MM.1S (cell line): ENCODE data around the gene CCDC127.
"Not testable (repeated sequence)": the region's sequence is repeated elsewhere in the genome, so short reads cannot be mapped to it uniquely, and the experiment has no call there.

Source experiments
- DNase-seq: peaks from one replicate; pipeline ENCODE4 v3.0.0-alpha.2; 2015
- H2AFZ ChIP-seq: fragments of 300-600 bp; sonication (generic); 2 replicates; pipeline ENCODE4 v1.6.0; 2016; ENCODE audit warnings: antibody characterized with exemption, low read length
- H3F3A ChIP-seq: fragments of 300-600 bp; sonication (generic); 2 replicates; pipeline ENCODE4 v1.6.1; 2016; ENCODE audit warnings: mild to moderate bottlenecking, antibody characterized with exemption, low read length, moderate library complexity, mixed read lengths; ENCODE audit not compliant: insufficient read depth
- H3K27ac ChIP-seq: fragments of 300-600 bp; sonication (generic); 2 replicates; pipeline ENCODE4 v1.5.1; 2016; ENCODE audit warnings: mild to moderate bottlenecking, low read length
- H3K27me3 ChIP-seq: fragments of 300-600 bp; sonication (generic); replicated peaks from 2 replicates; pipeline ENCODE4 v1.6.0; 2016; ENCODE audit warnings: low read length; ENCODE audit not compliant: insufficient read depth
- H3K36me3 ChIP-seq: fragments of 300-600 bp; sonication (generic); replicated peaks from 2 replicates; pipeline ENCODE4 v1.6.1; 2016; ENCODE audit warnings: mild to moderate bottlenecking, low read length, mixed read lengths; ENCODE audit not compliant: insufficient read depth
- H3K4me1 ChIP-seq: fragments of 300-600 bp; sonication (generic); 2 replicates; pipeline ENCODE4 v1.6.1; 2016; ENCODE audit warnings: low read length, mixed read lengths
- H3K4me2 ChIP-seq: fragments of 300-600 bp; sonication (generic); 2 replicates; pipeline ENCODE4 v1.6.0; 2016; ENCODE audit warnings: low read depth, low read length
- H3K4me3 ChIP-seq: fragments of 300-600 bp; sonication (generic); 2 replicates; pipeline ENCODE4 v1.5.1; 2016; ENCODE audit warnings: low read length, mixed read lengths
- H3K79me2 ChIP-seq: fragments of 300-600 bp; sonication (generic); 2 replicates; pipeline ENCODE4 v1.6.1; 2016; ENCODE audit warnings: mixed run types, low read length, mixed read lengths
- H3K9ac ChIP-seq: fragments of 300-600 bp; sonication (generic); 2 replicates; pipeline ENCODE4 v1.6.1; 2016; ENCODE audit warnings: low read length, mixed read lengths
- H3K9me2 ChIP-seq: fragments of 300-600 bp; sonication (generic); replicated peaks from 2 replicates; pipeline ENCODE4 v1.6.1; 2016; ENCODE audit warnings: mild to moderate bottlenecking, low read length, mixed read lengths; ENCODE audit not compliant: insufficient read depth
- H3K9me3 ChIP-seq: fragments of 300-600 bp; sonication (generic); replicated peaks from 2 replicates; pipeline ENCODE4 v1.6.1; 2016; ENCODE audit warnings: mild to moderate bottlenecking, low read length, mixed read lengths; ENCODE audit not compliant: insufficient read depth
- H4K20me1 ChIP-seq: fragments of 300-600 bp; sonication (generic); 2 replicates; pipeline ENCODE4 v1.6.1; 2016; ENCODE audit warnings: mild to moderate bottlenecking, low read length, moderate library complexity, mixed read lengths; ENCODE audit not compliant: insufficient read depth
- EZH2 ChIP-seq: fragments of 300-600 bp; sonication (generic); optimal IDR thresholded peaks from 2 replicates; pipeline ENCODE3; 2017; ENCODE audit warnings: low read depth, mild to moderate bottlenecking, antibody characterized with exemption, low read length, mixed read lengths
- EZH2phosphoT487 ChIP-seq: fragments of 300-600 bp; sonication (generic); IDR thresholded peaks from 2 replicates; pipeline ENCODE4 v1.6.1; 2018; ENCODE audit warnings: antibody characterized with exemption, low read length
- TF ChIP-seq, protein P1 (sequence below): fragments of 300-600 bp; sonication (generic); IDR thresholded peaks from 2 replicates; pipeline ENCODE4 v1.5.1; 2016; ENCODE audit warnings: antibody characterized with exemption, low read length, mixed read lengths

Gene CCDC127

DNA sequence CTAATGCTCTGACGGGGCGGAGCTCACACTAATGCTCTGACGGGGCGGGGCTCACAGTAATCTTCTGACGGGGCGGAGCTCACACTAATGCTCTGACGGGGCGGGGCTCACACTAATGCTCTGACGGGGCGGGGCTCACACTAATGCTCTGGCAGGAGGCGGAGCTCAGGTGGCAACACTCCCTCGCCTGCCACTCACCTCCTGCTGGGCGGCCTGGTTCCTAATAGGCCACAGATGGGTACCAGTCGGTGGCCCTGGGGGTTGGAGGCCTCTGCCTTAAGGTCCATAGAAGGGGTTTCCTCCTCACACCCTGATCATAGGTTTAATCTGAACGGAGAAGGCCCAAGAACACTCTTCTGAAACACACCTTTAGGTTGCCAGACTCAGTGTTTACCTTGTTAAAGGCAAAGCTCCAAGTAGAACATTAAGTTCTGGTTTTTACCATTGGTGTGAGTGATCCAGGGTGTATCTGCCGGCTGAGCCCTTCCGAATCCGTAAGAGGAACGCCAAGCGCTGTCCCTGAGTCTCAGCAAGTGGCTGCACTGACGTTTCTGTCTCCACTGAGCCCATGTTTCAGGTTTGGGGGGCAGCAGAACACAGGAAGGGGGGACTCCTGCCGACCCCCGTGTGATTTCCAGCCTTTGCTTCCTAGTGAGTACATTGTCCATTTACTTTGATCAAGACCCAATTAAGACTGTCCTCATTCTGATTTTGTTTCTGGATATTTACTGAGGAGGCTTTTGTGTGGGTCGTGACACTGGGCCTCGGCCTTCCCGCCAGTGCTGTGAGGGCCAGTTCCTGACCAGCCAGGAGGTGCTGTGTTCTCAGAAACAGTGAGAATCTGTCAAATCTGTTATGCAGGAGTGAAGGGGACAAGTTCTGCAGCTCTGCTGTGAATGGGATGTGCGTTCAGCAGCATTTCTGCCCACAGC lies 51.2 kb downstream of the CCDC127 start:
- no peaks in the 10 kb centered on the region for H3K4me1 ChIP-seq
- H3K9ac ChIP-seq, result no peak overlapping the region
- no peak overlapping the region for H3K4me2 ChIP-seq
- H3F3A ChIP-seq, result no peaks in the 10 kb centered on the region
- TF ChIP-seq, protein P1, sequence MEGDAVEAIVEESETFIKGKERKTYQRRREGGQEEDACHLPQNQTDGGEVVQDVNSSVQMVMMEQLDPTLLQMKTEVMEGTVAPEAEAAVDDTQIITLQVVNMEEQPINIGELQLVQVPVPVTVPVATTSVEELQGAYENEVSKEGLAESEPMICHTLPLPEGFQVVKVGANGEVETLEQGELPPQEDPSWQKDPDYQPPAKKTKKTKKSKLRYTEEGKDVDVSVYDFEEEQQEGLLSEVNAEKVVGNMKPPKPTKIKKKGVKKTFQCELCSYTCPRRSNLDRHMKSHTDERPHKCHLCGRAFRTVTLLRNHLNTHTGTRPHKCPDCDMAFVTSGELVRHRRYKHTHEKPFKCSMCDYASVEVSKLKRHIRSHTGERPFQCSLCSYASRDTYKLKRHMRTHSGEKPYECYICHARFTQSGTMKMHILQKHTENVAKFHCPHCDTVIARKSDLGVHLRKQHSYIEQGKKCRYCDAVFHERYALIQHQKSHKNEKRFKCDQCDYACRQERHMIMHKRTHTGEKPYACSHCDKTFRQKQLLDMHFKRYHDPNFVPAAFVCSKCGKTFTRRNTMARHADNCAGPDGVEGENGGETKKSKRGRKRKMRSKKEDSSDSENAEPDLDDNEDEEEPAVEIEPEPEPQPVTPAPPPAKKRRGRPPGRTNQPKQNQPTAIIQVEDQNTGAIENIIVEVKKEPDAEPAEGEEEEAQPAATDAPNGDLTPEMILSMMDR, result no peak
- no peak for TF ChIP-seq EZH2phosphoT487
- TF ChIP-seq EZH2, result no peak
- H3K27ac ChIP-seq, result no peak overlapping the region
- no peaks in the 10 kb centered on the region for H3K79me2 ChIP-seq
- peaks cover 27% of the 10 kb centered on the region; the same call in 1 of the 2 replicates for H3K27me3 ChIP-seq
- H4K20me1 ChIP-seq, result no peaks in the 10 kb centered on the region
- H3K4me3 ChIP-seq, result no peak overlapping the region
- no peaks in the 10 kb centered on the region for H3K36me3 ChIP-seq
- H3K9me2 ChIP-seq, result no peaks in the 10 kb centered on the region
- H2AFZ ChIP-seq, result no peak overlapping the region
- no peaks in the 10 kb centered on the region for H3K9me3 ChIP-seq
- DNase-seq, result no peak

DNA sequence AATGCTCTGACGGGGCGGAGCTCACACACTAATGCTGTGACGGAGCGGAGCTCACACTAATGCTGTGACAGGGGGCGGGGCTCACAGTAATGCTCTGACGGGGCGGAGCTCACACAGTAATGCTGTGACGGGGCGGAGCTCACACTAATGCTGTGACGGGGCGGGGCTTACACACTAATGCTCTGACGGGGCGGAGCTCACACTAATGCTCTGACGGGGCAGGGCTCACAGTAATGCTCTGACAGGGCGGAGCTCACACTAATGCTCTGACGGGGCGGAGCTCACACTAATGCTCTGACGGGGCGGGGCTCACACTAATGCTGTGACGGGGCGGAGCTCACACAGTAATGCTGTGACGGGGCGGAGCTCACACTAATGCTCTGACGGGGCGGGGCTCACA lies 53.2 kb downstream of the CCDC127 start:
- H4K20me1 ChIP-seq, H3K79me2 ChIP-seq, DNase-seq, H2AFZ ChIP-seq, H3K9me3 ChIP-seq, H3F3A ChIP-seq, H3K4me3 ChIP-seq, H3K4me2 ChIP-seq, H3K9ac ChIP-seq, H3K4me1 ChIP-seq, H3K9me2 ChIP-seq, H3K36me3 ChIP-seq, H3K27ac ChIP-seq: not testable (repeated sequence)
- peaks cover 43% of the 10 kb centered on the region for H3K27me3 ChIP-seq

DNA sequence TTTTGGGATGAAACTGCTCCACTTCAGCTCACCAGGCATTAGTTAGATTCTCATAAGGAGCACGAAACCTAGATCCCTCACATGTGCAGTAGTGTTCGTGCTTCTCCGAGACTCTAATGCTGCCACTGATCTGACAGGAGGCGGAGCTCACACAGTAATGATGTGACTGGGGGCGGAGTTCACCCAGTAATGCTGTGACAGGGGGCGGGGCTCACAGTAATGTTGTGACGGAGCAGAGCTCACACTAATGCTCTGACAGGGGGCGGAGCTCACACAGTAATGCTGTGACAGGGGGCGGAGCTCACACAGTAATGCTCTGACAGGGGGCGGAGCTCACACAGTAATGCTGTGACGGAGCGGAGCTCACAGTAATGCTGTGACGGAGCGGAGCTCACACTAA lies 53.7 kb downstream of the CCDC127 start:
- Histone ChIP-seq H4K20me1 (no peaks in the 10 kb centered on the region), H3K36me3 (no peaks in the 10 kb centered on the region), H3K9me3 (no peaks in the 10 kb centered on the region), H3K4me2 (no peak overlapping the region), H3K9ac (no peak overlapping the region), H3F3A (no peaks in the 10 kb centered on the region), H3K9me2 (no peaks in the 10 kb centered on the region), H3K79me2 (no peaks in the 10 kb centered on the region), H3K4me3 (no peak overlapping the region), H3K27ac (no peak overlapping the region), H3K27me3 (peaks cover 48% of the 10 kb centered on the region), H2AFZ (no peak overlapping the region), H3K4me1 (no peaks in the 10 kb centered on the region)
- TF ChIP-seq, protein P1, result no peak
- TF ChIP-seq EZH2 (no peak), EZH2phosphoT487 (no peak)
- DNase-seq, result no peak

DNA sequence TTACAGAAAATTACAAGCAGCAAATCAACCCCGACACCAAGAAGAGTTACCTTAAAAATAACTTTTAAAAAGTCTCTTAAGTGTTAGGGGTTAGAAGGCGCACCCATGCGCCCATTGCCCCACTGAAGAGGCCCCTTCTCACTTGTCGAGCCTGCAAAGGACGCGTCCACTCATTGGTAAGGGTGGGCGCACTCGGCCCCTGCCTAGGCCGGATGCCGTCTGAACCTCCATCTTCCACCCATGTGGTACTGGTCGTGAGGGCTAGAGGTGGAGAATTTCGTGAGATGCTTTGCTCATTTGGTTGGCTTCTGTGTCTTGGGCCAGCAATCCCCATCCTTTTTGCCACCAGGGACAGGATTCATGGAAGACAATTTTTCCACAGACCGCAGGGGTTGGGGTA lies 54.1 kb downstream of the CCDC127 start:
- DNase-seq, result no peak
- no peaks in the 10 kb centered on the region for H3K4me1 ChIP-seq
- no peaks in the 10 kb centered on the region for H4K20me1 ChIP-seq
- no peaks in the 10 kb centered on the region for H3K9me3 ChIP-seq
- no peak overlapping the region for H3K4me3 ChIP-seq
- H3K9me2 ChIP-seq, result no peaks in the 10 kb centered on the region
- H3K9ac ChIP-seq, result no peak overlapping the region
- H3K4me2 ChIP-seq, result no peak overlapping the region
- peaks cover 48% of the 10 kb centered on the region for H3K27me3 ChIP-seq
- TF ChIP-seq, protein P1, result no peak
- no peak for TF ChIP-seq EZH2phosphoT487
- TF ChIP-seq EZH2, result no peak
- H2AFZ ChIP-seq, result no peak overlapping the region
- no peak overlapping the region for H3K27ac ChIP-seq
- H3F3A ChIP-seq, result no peaks in the 10 kb centered on the region
- no peaks in the 10 kb centered on the region for H3K79me2 ChIP-seq
- no peaks in the 10 kb centered on the region for H3K36me3 ChIP-seq
